ENCODE data around the gene RXRA.

RXRA gene

DNA sequence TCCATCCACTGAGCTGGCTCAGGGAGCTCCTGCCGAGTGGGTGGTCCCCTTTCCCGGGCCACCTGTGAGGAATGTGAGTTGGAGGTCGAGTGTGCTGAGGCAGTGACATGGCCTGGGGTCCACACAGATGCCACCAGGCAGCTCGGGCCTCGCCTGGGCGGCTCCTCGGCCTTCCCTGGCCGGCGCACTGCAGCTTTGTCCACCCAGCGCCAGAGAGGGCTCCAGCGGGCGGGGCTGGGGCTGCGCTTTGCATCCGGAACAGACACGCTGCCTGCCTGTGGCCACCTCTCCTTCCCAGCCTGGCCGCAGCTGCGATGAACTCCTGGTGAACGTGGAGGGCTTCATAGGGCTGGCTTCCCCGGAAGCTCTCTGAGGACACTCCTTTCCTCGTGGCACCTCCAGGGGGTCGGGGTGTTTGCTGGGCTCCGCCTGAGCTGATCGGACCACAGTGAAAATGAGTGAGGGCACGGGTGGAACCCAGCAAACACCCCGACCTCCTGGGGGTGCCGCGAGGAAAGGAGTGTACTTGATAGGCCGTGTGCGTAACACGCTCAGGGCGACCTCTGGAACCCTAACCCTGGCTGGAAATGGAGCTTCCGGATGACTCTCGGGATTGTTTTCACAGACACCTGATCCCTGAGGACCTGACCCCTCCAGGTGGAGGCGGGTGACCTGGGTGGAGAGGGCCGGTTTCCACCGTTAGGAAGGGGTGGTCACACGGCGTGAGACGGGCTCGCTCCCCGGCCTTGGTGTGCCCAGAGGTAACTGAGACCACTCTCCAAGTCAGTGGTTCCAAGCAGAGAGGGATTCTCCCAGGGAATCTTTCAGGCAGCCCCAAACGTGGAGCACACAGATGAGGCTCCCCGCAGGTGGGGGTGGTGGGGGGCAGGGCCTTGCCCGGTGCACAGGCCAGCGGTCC is 31.8 kb upstream of the RXRA start:
- ChIA-PET CTCF (interaction anchor here (0.5 kb wide), 1 partner anchor 51 kb away, joined by 3 read pairs; no protein-coding TSS in a partner anchor), POLR2A (no interaction called here)
- Histone ChIP-seq H3K36me3 (ENCODE audit: control insufficient read depth in 2 of 2, insufficient read depth in 1 of 2, low read length in 2 of 2) (no peaks in the 10 kb centered on the region), H3K9me3 (ENCODE audit: control insufficient read depth, insufficient read depth, low read depth, low read length) (no peaks in the 10 kb centered on the region), H3K4me1 (ENCODE audit: control insufficient read depth, insufficient read depth, low read length) (no peaks in the 10 kb centered on the region), H3K4me3 (ENCODE audit: low read depth, low read length) (no peak overlapping the region), H3K27ac (ENCODE audit: extremely low read depth, low read depth, low read length) (no peak overlapping the region)
- TF ChIP-seq, protein P1, sequence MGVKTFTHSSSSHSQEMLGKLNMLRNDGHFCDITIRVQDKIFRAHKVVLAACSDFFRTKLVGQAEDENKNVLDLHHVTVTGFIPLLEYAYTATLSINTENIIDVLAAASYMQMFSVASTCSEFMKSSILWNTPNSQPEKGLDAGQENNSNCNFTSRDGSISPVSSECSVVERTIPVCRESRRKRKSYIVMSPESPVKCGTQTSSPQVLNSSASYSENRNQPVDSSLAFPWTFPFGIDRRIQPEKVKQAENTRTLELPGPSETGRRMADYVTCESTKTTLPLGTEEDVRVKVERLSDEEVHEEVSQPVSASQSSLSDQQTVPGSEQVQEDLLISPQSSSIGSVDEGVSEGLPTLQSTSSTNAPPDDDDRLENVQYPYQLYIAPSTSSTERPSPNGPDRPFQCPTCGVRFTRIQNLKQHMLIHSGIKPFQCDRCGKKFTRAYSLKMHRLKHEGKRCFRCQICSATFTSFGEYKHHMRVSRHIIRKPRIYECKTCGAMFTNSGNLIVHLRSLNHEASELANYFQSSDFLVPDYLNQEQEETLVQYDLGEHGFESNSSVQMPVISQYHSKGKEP (tag by site-specific recombination; IDR thresholded peaks at IDR 0.05) = no peak
- no peak for TF ChIP-seq ZNF560 (tag by site-specific recombination; IDR thresholded peaks at IDR 0.05; ENCODE audit: borderline replicate concordance)
- TF ChIP-seq ZBTB8A (tag by site-specific recombination; IDR thresholded peaks at IDR 0.05) = no peak
- no peak for TF ChIP-seq YY2 (tag by site-specific recombination; IDR thresholded peaks at IDR 0.05)
- TF ChIP-seq ZNF140 (tag by site-specific recombination; IDR thresholded peaks at IDR 0.05) = no peak
- no peak for TF ChIP-seq ZNF155 (tag by site-specific recombination; IDR thresholded peaks at IDR 0.05)
- TF ChIP-seq, protein P2, sequence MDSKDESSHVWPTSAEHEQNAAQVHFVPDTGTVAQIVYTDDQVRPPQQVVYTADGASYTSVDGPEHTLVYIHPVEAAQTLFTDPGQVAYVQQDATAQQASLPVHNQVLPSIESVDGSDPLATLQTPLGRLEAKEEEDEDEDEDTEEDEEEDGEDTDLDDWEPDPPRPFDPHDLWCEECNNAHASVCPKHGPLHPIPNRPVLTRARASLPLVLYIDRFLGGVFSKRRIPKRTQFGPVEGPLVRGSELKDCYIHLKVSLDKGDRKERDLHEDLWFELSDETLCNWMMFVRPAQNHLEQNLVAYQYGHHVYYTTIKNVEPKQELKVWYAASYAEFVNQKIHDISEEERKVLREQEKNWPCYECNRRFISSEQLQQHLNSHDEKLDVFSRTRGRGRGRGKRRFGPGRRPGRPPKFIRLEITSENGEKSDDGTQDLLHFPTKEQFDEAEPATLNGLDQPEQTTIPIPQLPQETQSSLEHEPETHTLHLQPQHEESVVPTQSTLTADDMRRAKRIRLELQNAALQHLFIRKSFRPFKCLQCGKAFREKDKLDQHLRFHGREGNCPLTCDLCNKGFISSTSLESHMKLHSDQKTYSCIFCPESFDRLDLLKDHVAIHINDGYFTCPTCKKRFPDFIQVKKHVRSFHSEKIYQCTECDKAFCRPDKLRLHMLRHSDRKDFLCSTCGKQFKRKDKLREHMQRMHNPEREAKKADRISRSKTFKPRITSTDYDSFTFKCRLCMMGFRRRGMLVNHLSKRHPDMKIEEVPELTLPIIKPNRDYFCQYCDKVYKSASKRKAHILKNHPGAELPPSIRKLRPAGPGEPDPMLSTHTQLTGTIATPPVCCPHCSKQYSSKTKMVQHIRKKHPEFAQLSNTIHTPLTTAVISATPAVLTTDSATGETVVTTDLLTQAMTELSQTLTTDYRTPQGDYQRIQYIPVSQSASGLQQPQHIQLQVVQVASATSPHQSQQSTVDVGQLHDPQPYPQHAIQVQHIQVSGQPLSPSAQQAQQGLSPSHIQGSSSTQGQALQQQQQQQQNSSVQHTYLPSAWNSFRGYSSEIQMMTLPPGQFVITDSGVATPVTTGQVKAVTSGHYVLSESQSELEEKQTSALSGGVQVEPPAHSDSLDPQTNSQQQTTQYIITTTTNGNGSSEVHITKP (tag by site-specific recombination; IDR thresholded peaks at IDR 0.05) = no peak
- TF ChIP-seq, protein P3, sequence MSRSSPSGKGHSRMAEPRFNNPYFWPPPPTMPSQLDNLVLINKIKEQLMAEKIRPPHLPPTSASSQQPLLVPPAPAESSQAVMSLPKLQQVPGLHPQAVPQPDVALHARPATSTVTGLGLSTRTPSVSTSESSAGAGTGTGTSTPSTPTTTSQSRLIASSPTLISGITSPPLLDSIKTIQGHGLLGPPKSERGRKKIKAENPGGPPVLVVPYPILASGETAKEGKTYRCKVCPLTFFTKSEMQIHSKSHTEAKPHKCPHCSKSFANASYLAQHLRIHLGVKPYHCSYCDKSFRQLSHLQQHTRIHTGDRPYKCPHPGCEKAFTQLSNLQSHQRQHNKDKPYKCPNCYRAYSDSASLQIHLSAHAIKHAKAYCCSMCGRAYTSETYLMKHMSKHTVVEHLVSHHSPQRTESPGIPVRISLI (tag by site-specific recombination; IDR thresholded peaks at IDR 0.05) = no peak
- no peak for TF ChIP-seq ZNF302 (tag by site-specific recombination; IDR thresholded peaks at IDR 0.05; ENCODE audit: low read depth)
- TF ChIP-seq, protein P4, sequence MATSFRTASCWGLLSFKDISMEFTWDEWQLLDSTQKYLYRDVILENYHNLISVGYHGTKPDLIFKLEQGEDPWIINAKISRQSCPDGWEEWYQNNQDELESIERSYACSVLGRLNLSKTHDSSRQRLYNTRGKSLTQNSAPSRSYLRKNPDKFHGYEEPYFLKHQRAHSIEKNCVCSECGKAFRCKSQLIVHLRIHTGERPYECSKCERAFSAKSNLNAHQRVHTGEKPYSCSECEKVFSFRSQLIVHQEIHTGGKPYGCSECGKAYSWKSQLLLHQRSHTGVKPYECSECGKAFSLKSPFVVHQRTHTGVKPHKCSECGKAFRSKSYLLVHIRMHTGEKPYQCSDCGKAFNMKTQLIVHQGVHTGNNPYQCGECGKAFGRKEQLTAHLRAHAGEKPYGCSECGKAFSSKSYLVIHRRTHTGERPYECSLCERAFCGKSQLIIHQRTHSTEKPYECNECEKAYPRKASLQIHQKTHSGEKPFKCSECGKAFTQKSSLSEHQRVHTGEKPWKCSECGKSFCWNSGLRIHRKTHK (tag by site-specific recombination; IDR thresholded peaks at IDR 0.05) = no peak
- no peak for TF ChIP-seq ZNF48 (tag by site-specific recombination; IDR thresholded peaks at IDR 0.05)

DNA sequence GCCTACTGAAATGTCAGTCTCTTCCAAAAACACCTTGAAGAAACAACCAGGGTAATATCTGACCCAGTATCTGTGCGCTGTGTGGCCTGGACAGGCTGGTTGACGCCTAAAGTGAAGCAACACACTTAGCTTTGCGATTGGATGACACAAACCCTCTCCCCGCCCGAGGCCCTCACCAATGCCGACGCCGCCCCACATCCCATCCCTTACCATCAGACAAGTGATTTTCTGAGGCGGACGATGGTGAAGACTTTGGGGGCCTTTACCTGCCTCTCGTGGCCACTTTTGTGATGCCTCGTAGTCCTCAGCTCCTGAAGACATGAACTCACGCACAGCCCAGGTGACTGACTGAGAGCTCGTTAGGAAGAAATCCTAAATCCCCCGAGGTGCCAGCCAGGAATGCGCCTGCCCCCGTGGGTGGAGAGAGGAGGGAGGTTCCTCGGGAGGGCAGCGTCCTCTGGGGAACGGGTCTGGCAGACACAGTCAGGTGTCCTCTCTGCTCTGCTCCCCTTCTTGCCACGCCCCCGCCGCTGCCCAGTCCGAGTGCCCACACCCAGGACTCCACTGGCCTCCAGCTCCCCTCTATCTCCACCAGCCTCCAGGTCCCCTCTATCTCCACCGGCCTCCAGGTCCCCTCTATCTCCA is 31.0 kb upstream of the RXRA start:
- Histone ChIP-seq H3K36me3 (ENCODE audit: control insufficient read depth in 2 of 2, insufficient read depth in 1 of 2, low read length in 2 of 2) (no peaks in the 10 kb centered on the region), H3K4me3 (ENCODE audit: low read depth, low read length) (no peak overlapping the region), H3K27ac (ENCODE audit: extremely low read depth, low read depth, low read length) (no peak overlapping the region), H3K9me3 (ENCODE audit: control insufficient read depth, insufficient read depth, low read depth, low read length) (no peaks in the 10 kb centered on the region), H3K4me1 (ENCODE audit: control insufficient read depth, insufficient read depth, low read length) (no peaks in the 10 kb centered on the region)
- TF ChIP-seq ZNF292 (tag by site-specific recombination; IDR thresholded peaks at IDR 0.05; ENCODE audit: borderline replicate concordance, low read depth) = no peak
- 0 out of 2 replicates have a peak, but pooled peaks have one; percentile 11 for TF ChIP-seq KLF1 (tag by site-specific recombination; IDR thresholded peaks at IDR 0.05)
- CTCF ChIA-PET = interaction anchor here (0.5 kb wide), 1 partner anchor 51 kb away, joined by 3 read pairs; no protein-coding TSS in a partner anchor
- POLR2A ChIA-PET = no interaction called here

All from HEK293 (cell line).